NT2/D1 (cell line): ENCODE results near the gene OR56A1.

ENCODE experiments used
- DNase-seq: peaks from one replicate; pipeline ENCODE4 v3.0.0-alpha.2; 2011; ENCODE audit warnings: low read depth, low spot score
- H3K27me3 ChIP-seq: 2 replicates; pipeline ENCODE4 v1.6.0; 2011; ENCODE audit warnings: mild to moderate bottlenecking; ENCODE audit not compliant: insufficient read length, insufficient read depth
- H3K36me3 ChIP-seq: 2 replicates; pipeline ENCODE4 v1.6.1; 2011; ENCODE audit warnings: mild to moderate bottlenecking, low read length, mixed read lengths; ENCODE audit not compliant: insufficient read depth, insufficient read length
- H3K4me1 ChIP-seq: 2 replicates; pipeline ENCODE4 v1.5.1; 2011; ENCODE audit not compliant: insufficient read depth, insufficient read length
- H3K4me3 ChIP-seq: 2 replicates; pipeline ENCODE4 v1.5.1; 2011; ENCODE audit warnings: low read depth; ENCODE audit not compliant: insufficient read length
- H3K9ac ChIP-seq: 2 replicates; pipeline ENCODE4 v1.6.0; 2011; ENCODE audit warnings: low read depth; ENCODE audit not compliant: insufficient read length
- H3K9me3 ChIP-seq: 2 replicates; pipeline ENCODE4 v1.5.1; 2011; ENCODE audit warnings: mild to moderate bottlenecking, low read length; ENCODE audit not compliant: insufficient read depth
- SUZ12 ChIP-seq: IDR thresholded peaks from 2 replicates; pipeline ENCODE4 v1.6.1; 2011; ENCODE audit not compliant: insufficient read length, insufficient read depth; ENCODE audit errors: extremely low read depth
- YY1 ChIP-seq: IDR thresholded peaks from 2 replicates; pipeline ENCODE4 v1.6.1; 2011; ENCODE audit not compliant: insufficient read length, insufficient read depth
- ZNF274 ChIP-seq: IDR thresholded peaks from 2 replicates; pipeline ENCODE4 v1.6.1; 2011; ENCODE audit warnings: mild to moderate bottlenecking, low read depth, low read length

Gene OR56A1

GRCh38 chr11:6012035-6012668 lies 18.4 kb downstream of the OR56A1 start:
- H3K36me3 ChIP-seq, result no peaks in the 10 kb centered on the region
- TF ChIP-seq SUZ12 (no peak), YY1 (no peak), ZNF274 (no peak)
- H3K9me3 ChIP-seq, result peaks cover 3% of the 10 kb centered on the region; the same call in 1 of the 2 replicates
- H3K9ac ChIP-seq, result no peak overlapping the region
- H3K27me3 ChIP-seq, result no peaks in the 10 kb centered on the region
- no peaks in the 10 kb centered on the region for H3K4me1 ChIP-seq
- DNase-seq, result no peak
- no peak overlapping the region for H3K4me3 ChIP-seq

- DNase-seq, result no peak
- Histone ChIP-seq H3K36me3 (no peaks in the 10 kb centered on the region), H3K9ac (no peak within 1 kb of the TSS), H3K27me3 (no peaks in the 10 kb centered on the region), H3K4me3 (no peak within 1 kb of the TSS), H3K4me1 (no peaks in the 10 kb centered on the region), H3K9me3 (no peaks in the 10 kb centered on the region)
- TF ChIP-seq ZNF274, result no peak
- no peak for TF ChIP-seq YY1
- no peak for TF ChIP-seq SUZ12
Observed at GRCh38 chr11:6006846-6007245, 23.7 kb downstream of the OR56A1 start, which contains the start of gene OR56A4. TSS of gene OR56A4 (minus strand) at chr11:6006946. CDS start at chr11:6002992, 3,954 bp downstream.

GRCh38 chr11:6006395-6006794 lies 24.2 kb downstream of the OR56A1 start:
- Histone ChIP-seq H3K27me3 (no peaks in the 10 kb centered on the region), H3K36me3 (no peaks in the 10 kb centered on the region), H3K9ac (no peak overlapping the region), H3K4me1 (no peaks in the 10 kb centered on the region), H3K4me3 (no peak overlapping the region), H3K9me3 (no peaks in the 10 kb centered on the region)
- no peak for DNase-seq
- TF ChIP-seq YY1 (no peak), ZNF274 (no peak), SUZ12 (no peak)

GRCh38 chr11:6002202-6002699 lies 28.3 kb downstream of the OR56A1 start:
- no peak overlapping the region for H3K9ac ChIP-seq
- no peak overlapping the region for H3K4me3 ChIP-seq
- DNase-seq, result no peak
- no peaks in the 10 kb centered on the region for H3K36me3 ChIP-seq
- no peaks in the 10 kb centered on the region for H3K4me1 ChIP-seq
- TF ChIP-seq YY1 (no peak), ZNF274 (no peak), SUZ12 (no peak)
- no peaks in the 10 kb centered on the region for H3K9me3 ChIP-seq
- H3K27me3 ChIP-seq, result no peaks in the 10 kb centered on the region

GRCh38 chr11:5994791-5995190 lies 35.8 kb downstream of the OR56A1 start:
- DNase-seq, result no peak
- H3K27me3 ChIP-seq, result no peaks in the 10 kb centered on the region
- no peak overlapping the region for H3K4me3 ChIP-seq
- H3K9me3 ChIP-seq, result no peaks in the 10 kb centered on the region
- H3K9ac ChIP-seq, result no peak overlapping the region
- H3K36me3 ChIP-seq, result no peaks in the 10 kb centered on the region
- no peak for TF ChIP-seq ZNF274
- TF ChIP-seq YY1, result no peak
- no peak for TF ChIP-seq SUZ12
- H3K4me1 ChIP-seq, result no peaks in the 10 kb centered on the region

- TF ChIP-seq SUZ12 (no peak), ZNF274 (no peak), YY1 (no peak)
- H3K4me3 ChIP-seq, result no peak overlapping the region
- no peaks in the 10 kb centered on the region for H3K4me1 ChIP-seq
- peak; percentile 9 for DNase-seq
- no peaks in the 10 kb centered on the region for H3K27me3 ChIP-seq
- no peak overlapping the region for H3K9ac ChIP-seq
- H3K36me3 ChIP-seq, result no peaks in the 10 kb centered on the region
- H3K9me3 ChIP-seq, result no peaks in the 10 kb centered on the region; the same call in 1 of the 2 replicates
Observed at GRCh38 chr11:5992604-5993251, 37.8 kb downstream of the OR56A1 start.

- Histone ChIP-seq H3K9me3 (no peaks in the 10 kb centered on the region; the same call in 1 of the 2 replicates), H3K4me3 (no peak overlapping the region), H3K9ac (no peak overlapping the region), H3K27me3 (no peaks in the 10 kb centered on the region), H3K36me3 (no peaks in the 10 kb centered on the region), H3K4me1 (no peaks in the 10 kb centered on the region)
- TF ChIP-seq YY1 (no peak), SUZ12 (no peak), ZNF274 (no peak)
- no peak for DNase-seq
Observed at GRCh38 chr11:5992150-5992549, 38.4 kb downstream of the OR56A1 start.
